CD14-positive monocyte (primary cell): ENCODE measurements around the gene RAB6A. TPM values are rescaled to one million over a fixed set of nuclear protein-coding genes. Genes with fewer than 3 reads are reported as not detected.

Experiments
- DNase-seq, 3 donors: peaks; one replicate each; pipeline ENCODE4 v3.0.0-alpha.2; 2011 to 2022
- H2AFZ ChIP-seq: 2 replicates; pipeline ENCODE4 v1.6.0; 2012; ENCODE audit warnings: mild to moderate bottlenecking, low read depth, low read length, inconsistent platforms; ENCODE audit not compliant: insufficient read depth, poor library complexity, severe bottlenecking
- H3K27ac ChIP-seq, 2 donors: 1 replicate in 1 of 2; 2 replicates in 1 of 2; pipeline ENCODE4 v1.5.1; 2012 to 2013; ENCODE audit warnings: low read length in 2 of 2, control low read depth in 1 of 2, inconsistent platforms in 1 of 2, low read depth in 1 of 2, mild to moderate bottlenecking in 1 of 2
- H3K27me3 ChIP-seq, 2 donors: one replicate each; pipeline versions ENCODE4 v1.6.0 to v1.6.1; 2011 to 2013; ENCODE audit warnings: low read length in 2 of 2; ENCODE audit not compliant: control insufficient read depth in 2 of 2, insufficient read depth in 2 of 2
- H3K36me3 ChIP-seq, 2 donors: replicated peaks in 1 of 2; 1 replicate in 1 of 2; 2 replicates in 1 of 2; pipeline versions ENCODE4 v1.5.1 to v1.6.1; 2012 to 2013; ENCODE audit warnings: low read length in 2 of 2, control low read depth in 1 of 2, inconsistent platforms in 1 of 2, mild to moderate bottlenecking in 1 of 2; ENCODE audit not compliant: insufficient read depth in 2 of 2, control insufficient read depth in 1 of 2
- H3K4me1 ChIP-seq, 2 donors: 1 replicate in 1 of 2; 2 replicates in 1 of 2; pipeline versions ENCODE4 v1.5.1 to v1.6.1; 2012 to 2013; ENCODE audit warnings: low read length in 2 of 2, control low read depth in 1 of 2, inconsistent platforms in 1 of 2, mild to moderate bottlenecking in 1 of 2, moderate library complexity in 1 of 2; ENCODE audit not compliant: insufficient read depth in 2 of 2, control insufficient read depth in 1 of 2
- H3K4me2 ChIP-seq: replicated peaks from 2 replicates; pipeline ENCODE3; 2012; ENCODE audit warnings: low read length, moderate library complexity, mild to moderate bottlenecking; ENCODE audit not compliant: poor library complexity, severe bottlenecking; ENCODE audit errors: extremely low read depth
- H3K4me3 ChIP-seq, 3 experiments: fragments of 200-600 bp in 1 of 3; sonication (generic) in 1 of 3; replicated peaks in 1 of 3; 1 replicate in 2 of 3; 2 replicates in 1 of 3; pipeline ENCODE4 v1.5.1; 2011 to 2013; ENCODE audit warnings: low read length in 3 of 3, mild to moderate bottlenecking in 3 of 3, control low read depth in 2 of 3, low read depth in 2 of 3, inconsistent platforms in 1 of 3, moderate library complexity in 1 of 3
- H3K79me2 ChIP-seq: 2 replicates; pipeline ENCODE4 v1.6.0; 2012; ENCODE audit warnings: mild to moderate bottlenecking, control low read depth, inconsistent platforms, low read length, moderate library complexity; ENCODE audit not compliant: insufficient read depth
- H3K9ac ChIP-seq: 2 replicates; pipeline ENCODE4 v1.6.0; 2017; ENCODE audit warnings: low read length, mild to moderate bottlenecking; ENCODE audit not compliant: insufficient read depth, poor library complexity, severe bottlenecking
- H3K9me3 ChIP-seq, 2 donors: replicated peaks in 1 of 2; 1 replicate in 1 of 2; 2 replicates in 1 of 2; pipeline versions ENCODE4 v1.5.1 to v1.6.1; 2012 to 2013; ENCODE audit warnings: low read length in 2 of 2, control low read depth in 1 of 2; ENCODE audit not compliant: control insufficient read depth in 1 of 2, insufficient read depth in 1 of 2
- H4K20me1 ChIP-seq: 2 replicates; pipeline ENCODE4 v1.6.0; 2012; ENCODE audit warnings: mild to moderate bottlenecking, low read length, control low read depth, moderate library complexity; ENCODE audit not compliant: insufficient read depth
- H3K27ac Mint-ChIP-seq, 7 donors: one replicate each; pipeline ENCODE4 v1.8.0; 2020; ENCODE audit warnings: mild to moderate bottlenecking in 7 of 7, mixed read lengths in 7 of 7, moderate library complexity in 6 of 7, inconsistent platforms in 2 of 7
- H3K27me3 Mint-ChIP-seq, 3 donors: one replicate each; pipeline ENCODE4 v1.8.0; 2021 to 2022; ENCODE audit warnings: low read depth in 3 of 3, mild to moderate bottlenecking in 3 of 3, mixed read lengths in 3 of 3, moderate library complexity in 3 of 3, inconsistent platforms in 1 of 3
- H3K36me3 Mint-ChIP-seq, 2 donors: one replicate each; pipeline ENCODE4 v1.8.0; 2020; ENCODE audit warnings: mixed read lengths in 2 of 2, inconsistent platforms in 1 of 2, mild to moderate bottlenecking in 1 of 2
- H3K4me1 Mint-ChIP-seq: one replicate; pipeline ENCODE4 v1.8.0; 2020; ENCODE audit warnings: mild to moderate bottlenecking, mixed read lengths
- H3K4me3 Mint-ChIP-seq, 2 donors: one replicate each; pipeline ENCODE4 v1.8.0; 2020; ENCODE audit warnings: mild to moderate bottlenecking in 2 of 2, mixed read lengths in 2 of 2, moderate library complexity in 1 of 2
- H3K9me3 Mint-ChIP-seq, 7 donors: one replicate each; pipeline ENCODE4 v1.8.0; 2020 to 2022; ENCODE audit warnings: mixed read lengths in 7 of 7, mild to moderate bottlenecking in 6 of 7, moderate library complexity in 6 of 7, inconsistent platforms in 2 of 7
- WGBS: methylation state at CpG from one replicate; pipeline ENCODE4 v1.1.5; 2013; ENCODE audit warnings: missing lambda C conversion rate; ENCODE audit not compliant: insufficient coverage; 5-methylcytosine and 5-hydroxymethylcytosine counted together
- intact Hi-C, 2 donors: fragments of 100-400 bp; cut with micrococcal nuclease; formaldehyde crosslinking; loops; one replicate each; pipeline versions ENCODE4 v1.15.0 to v1.15.1; 2023
- polyA plus RNA-seq, 3 donors: library from polyadenylated mRNA; depleted of rRNA in 1 of 3; unstranded in 2 of 3; stranded (reverse) in 1 of 3; fragments of 300-500 nt in 2 of 3; fragments of >200 nt in 1 of 3; fragmentation: Illumina TruSeq in 2 of 3; gene quantifications; 1 replicate in 2 of 3; 2 replicates in 1 of 3; pipeline ENCODE4 v1.2.3, GENCODE V29; 2012 to 2021
- TF ChIP-seq, protein P1 (sequence below): fragments of 200-600 bp; IDR thresholded peaks from one replicate; pipeline ENCODE4 v1.8.0; 2022; ENCODE audit warnings: antibody characterized with exemption, mild to moderate bottlenecking

Gene RAB6A
- polyA plus RNA-seq, 3 donors = 38.3 to 91.3 (median 78.6) TPM

- Mint-ChIP-seq H3K9me3 (peaks cover 0 to 2% (median 0%) of the 10 kb centered on the region in 7 donors), H3K27me3 (peaks cover 0 to 13% (median 0%) of the 10 kb centered on the region in 3 donors), H3K36me3 (no peaks in the 10 kb centered on the region), H3K27ac (no peak overlapping the region), H3K4me3 (no peak overlapping the region), H3K4me1 (peaks cover 4% of the 10 kb centered on the region)
- H3K9me3 ChIP-seq = no peaks in the 10 kb centered on the region
- no peak overlapping the region for H2AFZ ChIP-seq
- H3K27me3 ChIP-seq = no peaks in the 10 kb centered on the region
- H3K4me3 ChIP-seq = no peak overlapping the region
- no peaks in the 10 kb centered on the region for H3K36me3 ChIP-seq
- H4K20me1 ChIP-seq = no peaks in the 10 kb centered on the region
- H3K27ac ChIP-seq = no peak overlapping the region
- peaks cover under 1 to 3% of the 10 kb centered on the region in 2 donors for H3K4me1 ChIP-seq
- no peak for DNase-seq
- TF ChIP-seq, protein P1, sequence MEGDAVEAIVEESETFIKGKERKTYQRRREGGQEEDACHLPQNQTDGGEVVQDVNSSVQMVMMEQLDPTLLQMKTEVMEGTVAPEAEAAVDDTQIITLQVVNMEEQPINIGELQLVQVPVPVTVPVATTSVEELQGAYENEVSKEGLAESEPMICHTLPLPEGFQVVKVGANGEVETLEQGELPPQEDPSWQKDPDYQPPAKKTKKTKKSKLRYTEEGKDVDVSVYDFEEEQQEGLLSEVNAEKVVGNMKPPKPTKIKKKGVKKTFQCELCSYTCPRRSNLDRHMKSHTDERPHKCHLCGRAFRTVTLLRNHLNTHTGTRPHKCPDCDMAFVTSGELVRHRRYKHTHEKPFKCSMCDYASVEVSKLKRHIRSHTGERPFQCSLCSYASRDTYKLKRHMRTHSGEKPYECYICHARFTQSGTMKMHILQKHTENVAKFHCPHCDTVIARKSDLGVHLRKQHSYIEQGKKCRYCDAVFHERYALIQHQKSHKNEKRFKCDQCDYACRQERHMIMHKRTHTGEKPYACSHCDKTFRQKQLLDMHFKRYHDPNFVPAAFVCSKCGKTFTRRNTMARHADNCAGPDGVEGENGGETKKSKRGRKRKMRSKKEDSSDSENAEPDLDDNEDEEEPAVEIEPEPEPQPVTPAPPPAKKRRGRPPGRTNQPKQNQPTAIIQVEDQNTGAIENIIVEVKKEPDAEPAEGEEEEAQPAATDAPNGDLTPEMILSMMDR = no peak
- intact Hi-C loops = no loop called here
- WGBS = no CpG with 5 or more reads among the region's 1 CpG
- H3K4me2 ChIP-seq = no peak overlapping the region
- no peak overlapping the region for H3K9ac ChIP-seq
- H3K79me2 ChIP-seq = no peaks in the 10 kb centered on the region
Observed at GRCh38 chr11:73766763-73767162, 5.9 kb upstream of the RAB6A start.

GRCh38 chr11:73762732-73763131 lies 1.9 kb upstream of the RAB6A start:
- no peak overlapping the region for H3K4me3 ChIP-seq

More at GRCh38 chr11:73762732-73763131, 1.9 kb upstream of the RAB6A start:
- no peak overlapping the region for H3K4me3 Mint-ChIP-seq
- peaks cover 0 to 2% (median 0%) of the 10 kb centered on the region in 7 donors for H3K9me3 Mint-ChIP-seq
- Histone ChIP-seq H3K36me3 (no peaks in the 10 kb centered on the region), H3K9me3 (no peaks in the 10 kb centered on the region), H2AFZ (peak overlapping the region; percentile 46), H3K4me1 (peaks cover 18 to 27% of the 10 kb centered on the region in 2 donors), H3K27me3 (no peaks in the 10 kb centered on the region), H3K27ac (no peak overlapping the region), H3K79me2 (peaks cover 28% of the 10 kb centered on the region), H4K20me1 (peaks cover 23% of the 10 kb centered on the region), H3K9ac (no peak overlapping the region), H3K4me2 (no peak overlapping the region)
- intact Hi-C loops = no loop called here
- TF ChIP-seq, protein P1 = no peak
- H3K4me1 Mint-ChIP-seq = peaks cover 23% of the 10 kb centered on the region
- H3K27me3 Mint-ChIP-seq = peaks cover 0 to 13% (median 0%) of the 10 kb centered on the region in 3 donors
- no peak overlapping the region for H3K27ac Mint-ChIP-seq
- no peaks in the 10 kb centered on the region for H3K36me3 Mint-ChIP-seq
- no peak for DNase-seq
